Measurements from ENCODE around the gene SMCP. TPM values are rescaled to one million over a fixed set of nuclear protein-coding genes. Genes with fewer than 3 reads are reported as not detected.

Gene SMCP, protein sequence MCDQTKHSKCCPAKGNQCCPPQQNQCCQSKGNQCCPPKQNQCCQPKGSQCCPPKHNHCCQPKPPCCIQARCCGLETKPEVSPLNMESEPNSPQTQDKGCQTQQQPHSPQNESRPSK
- not detected for polyA plus RNA-seq

DNA sequence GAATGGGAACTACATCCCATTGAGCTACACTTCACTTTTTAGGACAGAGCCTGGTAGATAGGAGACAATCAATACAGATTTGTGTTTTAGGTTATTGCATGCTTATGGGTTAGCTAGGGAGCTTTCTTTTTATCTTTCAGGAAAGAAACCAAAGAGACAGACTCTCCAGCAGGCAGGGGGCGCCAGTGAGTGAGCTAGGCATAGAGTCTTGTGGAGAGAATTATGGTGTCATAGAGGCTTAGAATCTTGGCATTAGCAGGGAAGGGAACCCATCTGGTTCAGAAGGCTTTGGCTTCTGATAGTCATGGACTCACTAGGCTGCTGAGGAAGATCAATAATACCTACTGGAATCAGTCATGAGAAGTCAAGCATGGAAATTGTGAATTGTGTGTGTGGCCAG lies at the start of gene SMCP:
Gene SMCP (plus strand): TSS at position 281 of the 400 bp plus-strand sequence. CDS start 6,101 bp downstream, outside the sequence.
- Mint-ChIP-seq H3K27ac (no peak within 1 kb of the TSS), H3K27me3 (ENCODE audit: low read depth in 3 of 3) (peaks cover 7 to 16% (median 9%) of the 10 kb centered on the region in 3 donors), H3K4me1 (peaks cover 0 to 3% of the 10 kb centered on the region in 2 donors), H3K4me3 (no peak within 1 kb of the TSS), H3K9me3 (peaks cover 0 to 3% (median 0%) of the 10 kb centered on the region in 6 donors), H3K36me3 (no peaks in the 10 kb centered on the region)
- no peak for DNase-seq

GRCh38 chr1:152836870-152837269 lies 41.3 kb upstream of the SMCP start:
- Mint-ChIP-seq H3K9me3 (peaks cover 0 to 2% (median 0%) of the 10 kb centered on the region in 6 donors), H3K27me3 (ENCODE audit: low read depth in 3 of 3) (peaks cover 2 to 11% (median 6%) of the 10 kb centered on the region in 3 donors), H3K4me3 (no peak overlapping the region), H3K36me3 (no peaks in the 10 kb centered on the region), H3K27ac (no peak overlapping the region), H3K4me1 (no peaks in the 10 kb centered on the region)
- DNase-seq = no peak

DNA sequence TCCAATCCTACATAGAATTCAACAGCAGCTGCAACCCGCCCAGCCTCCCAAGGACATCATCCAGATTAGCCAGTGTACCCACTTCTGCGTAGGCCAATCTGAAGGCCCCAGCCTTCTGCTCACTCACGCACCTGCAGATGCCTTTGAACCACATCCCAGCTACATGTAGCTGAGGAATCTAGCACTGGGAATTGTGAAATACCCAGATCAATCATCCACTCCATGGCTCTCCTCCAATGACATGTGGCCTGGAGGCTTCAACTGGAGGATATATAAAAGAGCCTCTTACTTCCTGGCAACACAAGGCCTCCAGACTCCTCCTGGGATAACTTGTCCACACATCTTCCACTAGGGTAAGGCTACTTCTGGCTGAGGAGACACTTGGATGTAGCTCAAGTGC lies 35.6 kb upstream of the SMCP start, which contains the start of gene LCE6A:
Gene LCE6A (plus strand): TSS at position 301 of the 400 bp plus-strand sequence. CDS start 665 bp downstream, outside the sequence.
- peaks cover 2 to 10% (median 4%) of the 10 kb centered on the region in 3 donors for H3K27me3 Mint-ChIP-seq (ENCODE audit: low read depth in 3 of 3)
- no peaks in the 10 kb centered on the region for H3K4me1 Mint-ChIP-seq
- no peak within 1 kb of the TSS for H3K4me3 Mint-ChIP-seq
- no peak within 1 kb of the TSS for H3K27ac Mint-ChIP-seq
- no peak for DNase-seq
- H3K9me3 Mint-ChIP-seq = no peaks in the 10 kb centered on the region
- no peaks in the 10 kb centered on the region for H3K36me3 Mint-ChIP-seq

GRCh38 chr1:152855661-152856060 lies 22.5 kb upstream of the SMCP start:
- Mint-ChIP-seq H3K27ac (no peak overlapping the region), H3K9me3 (no peaks in the 10 kb centered on the region), H3K27me3 (ENCODE audit: low read depth in 3 of 3) (peaks cover 0 to 15% (median 2%) of the 10 kb centered on the region in 3 donors), H3K4me3 (no peak overlapping the region), H3K4me1 (no peaks in the 10 kb centered on the region), H3K36me3 (no peaks in the 10 kb centered on the region)
- no peak for DNase-seq

DNA sequence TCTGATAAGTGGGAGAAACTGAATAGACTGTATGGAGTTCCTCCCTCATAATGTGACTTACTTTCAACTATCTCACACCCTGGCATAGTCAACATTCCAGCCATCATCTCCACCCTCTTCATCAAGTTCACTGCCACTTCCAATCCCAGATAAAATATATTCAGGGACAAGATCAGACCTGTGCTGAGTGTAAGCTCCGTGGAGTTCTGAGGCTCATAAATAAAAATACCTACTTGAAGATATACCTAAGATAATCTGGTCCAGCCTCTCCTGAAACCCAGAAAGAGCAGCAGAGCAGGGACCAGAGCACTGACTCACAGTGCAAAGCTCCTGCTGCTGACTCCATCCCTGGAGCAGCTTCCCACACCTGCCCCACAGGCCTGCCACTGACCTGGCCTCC lies 20.1 kb upstream of the SMCP start:
- Mint-ChIP-seq H3K27me3 (ENCODE audit: low read depth in 3 of 3) (peaks cover 0 to 15% (median 0%) of the 10 kb centered on the region in 3 donors), H3K27ac (no peak overlapping the region), H3K36me3 (no peaks in the 10 kb centered on the region), H3K4me1 (no peaks in the 10 kb centered on the region), H3K4me3 (no peak overlapping the region), H3K9me3 (no peaks in the 10 kb centered on the region)
- DNase-seq = no peak

GRCh38 chr1:152859696-152860095 lies 18.4 kb upstream of the SMCP start, which contains the start of gene LCE7A:
Gene LCE7A, plus strand, starts transcription at chr1:152859996. Its CDS starts 702 bp downstream, at chr1:152860698.
- DNase-seq = no peak
- Mint-ChIP-seq H3K4me3 (no peak within 1 kb of the TSS), H3K36me3 (no peaks in the 10 kb centered on the region), H3K27ac (no peak within 1 kb of the TSS), H3K9me3 (no peaks in the 10 kb centered on the region), H3K4me1 (no peaks in the 10 kb centered on the region), H3K27me3 (ENCODE audit: low read depth in 3 of 3) (peaks cover 0 to 9% (median 3%) of the 10 kb centered on the region in 3 donors)

DNA sequence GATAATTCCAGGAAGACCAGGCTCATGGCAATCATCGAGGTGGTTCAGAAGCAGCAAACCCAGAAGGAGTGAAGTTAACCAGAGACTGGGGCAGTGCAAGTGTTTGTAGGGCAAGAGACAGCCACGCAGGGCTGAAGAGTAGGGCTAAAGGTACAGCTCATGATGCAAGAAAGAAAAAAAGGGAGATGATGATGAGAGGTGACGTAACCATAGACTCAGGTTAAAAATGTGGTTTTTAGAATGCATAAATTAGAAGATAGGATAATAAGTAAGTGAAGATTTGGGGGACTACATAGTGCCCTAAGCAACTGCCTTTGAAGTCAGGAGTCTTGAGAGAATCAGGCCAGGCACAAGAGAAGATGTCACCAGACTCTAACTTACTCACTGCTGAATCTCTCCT lies 18.0 kb upstream of the SMCP start:
- H3K36me3 Mint-ChIP-seq = no peaks in the 10 kb centered on the region

DNA sequence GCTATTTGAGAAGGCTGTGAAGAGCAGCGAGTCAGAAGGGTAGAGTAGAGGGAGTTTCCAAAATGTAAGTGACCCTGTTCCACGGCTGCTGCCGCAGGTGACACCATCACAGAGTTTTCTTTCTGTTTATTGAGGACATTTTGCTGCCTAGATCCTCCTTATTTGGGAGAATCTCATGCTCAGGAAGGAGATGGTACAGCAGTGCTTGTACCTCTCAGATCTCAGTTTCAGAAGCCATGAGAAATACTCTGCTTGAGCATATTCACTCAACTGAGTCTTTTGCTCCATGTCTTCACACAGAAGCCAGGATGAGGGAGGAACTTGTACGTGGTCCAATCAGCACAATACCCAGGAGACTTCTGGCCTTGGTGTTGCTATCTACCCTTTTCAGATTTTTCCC lies 16.7 kb upstream of the SMCP start:
- no peaks in the 10 kb centered on the region for H3K4me1 Mint-ChIP-seq
- no peak overlapping the region for H3K27ac Mint-ChIP-seq
- H3K4me3 Mint-ChIP-seq = no peak overlapping the region
- peaks cover 0 to 9% (median 3%) of the 10 kb centered on the region in 3 donors for H3K27me3 Mint-ChIP-seq (ENCODE audit: low read depth in 3 of 3)
- DNase-seq = no peak
- no peaks in the 10 kb centered on the region for H3K9me3 Mint-ChIP-seq
- H3K36me3 Mint-ChIP-seq = no peaks in the 10 kb centered on the region

More for the DNA sequence above, 18.0 kb upstream of the SMCP start:
- H3K9me3 Mint-ChIP-seq = no peaks in the 10 kb centered on the region
- no peaks in the 10 kb centered on the region for H3K4me1 Mint-ChIP-seq
- H3K27me3 Mint-ChIP-seq (ENCODE audit: low read depth in 3 of 3) = peaks cover 0 to 9% (median 3%) of the 10 kb centered on the region in 3 donors
- DNase-seq = no peak
- H3K27ac Mint-ChIP-seq = no peak overlapping the region
- H3K4me3 Mint-ChIP-seq = no peak overlapping the region

GRCh38 chr1:152864443-152864842 lies 13.7 kb upstream of the SMCP start:
- H3K4me1 Mint-ChIP-seq = no peaks in the 10 kb centered on the region
- peaks cover 0 to 3% (median 2%) of the 10 kb centered on the region in 3 donors for H3K27me3 Mint-ChIP-seq (ENCODE audit: low read depth in 3 of 3)
- H3K4me3 Mint-ChIP-seq = no peak overlapping the region
- no peaks in the 10 kb centered on the region for H3K9me3 Mint-ChIP-seq
- no peak for DNase-seq
- H3K36me3 Mint-ChIP-seq = no peaks in the 10 kb centered on the region
- no peak overlapping the region for H3K27ac Mint-ChIP-seq

DNA sequence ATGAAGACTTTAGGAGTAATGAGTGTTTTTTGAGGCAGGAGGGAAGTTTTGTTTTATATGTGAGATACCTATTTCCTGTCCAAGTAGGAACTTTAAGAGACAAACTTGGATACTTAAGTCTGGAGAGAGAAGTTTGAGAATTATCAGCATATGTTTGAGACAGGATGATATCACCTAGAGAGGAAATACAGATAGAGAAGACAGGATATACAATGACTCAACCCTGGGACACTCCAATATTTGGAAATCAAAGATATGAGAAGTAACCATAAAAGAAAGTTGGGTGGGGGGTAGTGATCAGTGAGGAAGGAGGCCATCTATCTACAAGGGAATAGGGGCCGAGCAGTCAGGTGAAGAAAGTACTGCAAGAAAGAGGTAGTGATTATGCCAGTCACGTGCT lies 11.8 kb upstream of the SMCP start:
- no peak for DNase-seq
- H3K36me3 Mint-ChIP-seq = no peaks in the 10 kb centered on the region
- peaks cover 0 to 3% (median 0%) of the 10 kb centered on the region in 3 donors for H3K27me3 Mint-ChIP-seq (ENCODE audit: low read depth in 3 of 3)
- H3K27ac Mint-ChIP-seq = no peak overlapping the region
- no peak overlapping the region for H3K4me3 Mint-ChIP-seq
- H3K4me1 Mint-ChIP-seq = no peaks in the 10 kb centered on the region
- no peaks in the 10 kb centered on the region for H3K9me3 Mint-ChIP-seq

DNA sequence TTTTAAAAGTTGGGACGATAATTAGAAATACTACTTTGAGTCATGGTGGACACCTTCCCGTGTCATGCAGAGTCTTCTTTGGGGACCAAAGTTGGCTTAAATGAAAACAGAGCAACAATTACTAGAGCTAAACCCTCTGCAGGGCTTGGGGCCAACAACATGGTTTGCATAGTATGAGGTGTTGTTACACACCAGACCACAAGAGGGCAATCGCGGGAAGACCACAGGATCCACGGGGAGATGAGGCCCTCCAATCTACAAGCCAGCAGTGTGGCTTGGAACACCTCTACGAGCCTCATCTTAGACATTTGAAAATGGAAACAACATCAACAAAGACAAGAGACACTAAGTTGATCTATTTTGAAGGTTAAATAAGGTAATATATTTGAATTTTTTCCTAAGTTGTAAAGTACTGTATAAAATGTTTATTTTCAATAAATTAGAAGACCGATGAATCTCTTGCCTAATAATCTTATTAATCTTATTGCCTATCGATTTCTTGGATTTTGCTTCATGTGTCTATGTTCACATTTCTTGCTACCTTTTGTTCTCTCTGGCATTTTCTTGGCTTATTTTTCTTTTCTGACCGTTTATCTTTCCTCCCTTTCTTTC lies 8.2 kb upstream of the SMCP start:
- no peak overlapping the region for H3K4me3 Mint-ChIP-seq
- H3K4me1 Mint-ChIP-seq = no peaks in the 10 kb centered on the region
- DNase-seq = peak; percentile 24 to 33 (median 31)
- no peaks in the 10 kb centered on the region for H3K9me3 Mint-ChIP-seq
- peaks cover 0 to 1% (median 1%) of the 10 kb centered on the region in 3 donors for H3K27me3 Mint-ChIP-seq (ENCODE audit: low read depth in 3 of 3)
- H3K27ac Mint-ChIP-seq = no peak overlapping the region
- H3K36me3 Mint-ChIP-seq = no peaks in the 10 kb centered on the region

DNA sequence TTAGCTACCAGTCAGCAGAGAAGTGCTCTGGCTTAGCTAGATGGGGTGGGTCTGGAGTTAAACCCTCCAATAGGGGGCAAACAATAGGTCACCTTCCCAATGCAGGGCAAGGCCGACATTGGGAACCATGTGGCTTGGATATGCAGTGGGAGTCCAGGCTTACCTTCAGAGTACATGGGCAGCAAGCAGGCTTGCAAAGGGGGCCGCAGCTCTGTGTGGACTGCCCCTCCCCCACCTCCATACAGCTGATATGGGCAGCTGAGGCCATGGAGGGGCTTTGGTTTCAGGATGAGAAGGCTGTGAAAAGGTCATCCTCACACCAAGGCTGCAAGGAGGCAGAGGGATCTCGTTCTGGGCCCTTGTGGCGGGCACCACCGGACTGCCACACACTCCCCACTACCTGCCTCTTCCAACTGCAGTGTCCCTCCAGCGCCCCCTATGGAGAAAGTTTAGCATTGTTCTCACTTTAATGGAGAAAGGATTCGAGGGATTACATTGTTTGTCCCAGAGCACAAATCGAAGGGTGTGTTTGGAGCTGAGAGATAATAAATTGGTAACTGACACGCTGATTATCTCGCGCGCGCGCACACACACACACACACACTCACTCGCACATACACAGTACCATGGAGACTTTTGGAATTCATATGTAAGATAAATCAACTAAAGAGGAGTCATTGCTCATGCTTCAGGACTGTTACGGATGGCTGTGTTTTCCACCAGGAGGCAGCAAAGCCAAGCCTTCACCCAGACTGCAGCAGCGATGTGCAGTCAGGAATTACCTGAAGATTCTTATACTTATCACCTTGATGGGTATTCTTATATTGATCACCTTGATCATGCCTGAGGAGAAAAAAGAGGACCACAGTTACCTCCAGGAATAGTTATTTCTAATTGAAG lies 7.0 kb upstream of the SMCP start:
- no peak for DNase-seq
- peaks cover 0 to 3% (median 1%) of the 10 kb centered on the region in 3 donors for H3K27me3 Mint-ChIP-seq (ENCODE audit: low read depth in 3 of 3)
- no peak overlapping the region for H3K4me3 Mint-ChIP-seq
- H3K27ac Mint-ChIP-seq = no peak overlapping the region
- no peaks in the 10 kb centered on the region for H3K36me3 Mint-ChIP-seq
- H3K9me3 Mint-ChIP-seq = no peaks in the 10 kb centered on the region
- no peaks in the 10 kb centered on the region for H3K4me1 Mint-ChIP-seq

- DNase-seq = no peak
- Mint-ChIP-seq H3K4me3 (no peak overlapping the region), H3K27me3 (ENCODE audit: low read depth in 3 of 3) (peaks cover 0 to 3% (median 1%) of the 10 kb centered on the region in 3 donors), H3K9me3 (no peaks in the 10 kb centered on the region), H3K4me1 (no peaks in the 10 kb centered on the region), H3K27ac (no peak overlapping the region), H3K36me3 (no peaks in the 10 kb centered on the region)
Measured at GRCh38 chr1:152871731-152872126, 6.4 kb upstream of the SMCP start.

- H3K36me3 Mint-ChIP-seq = no peaks in the 10 kb centered on the region
- H3K27me3 Mint-ChIP-seq (ENCODE audit: low read depth in 3 of 3) = peaks cover 1 to 10% (median 3%) of the 10 kb centered on the region in 3 donors
- H3K27ac Mint-ChIP-seq = no peak overlapping the region
- peaks cover 0 to 3% (median 0%) of the 10 kb centered on the region in 6 donors for H3K9me3 Mint-ChIP-seq
- DNase-seq = no peak
- H3K4me1 Mint-ChIP-seq = no peaks in the 10 kb centered on the region
- no peak overlapping the region for H3K4me3 Mint-ChIP-seq
Measured at GRCh38 chr1:152873495-152873894, 4.6 kb upstream of the SMCP start.
